GM18858 (cell line): ENCODE results near the gene PLA2G1B.

Experiments
- ATAC-seq: cut with Tn5 transposase; IDR thresholded peaks from one replicate; pipeline ENCODE4 v1.9.1; 2021; ENCODE audit not compliant: unreplicated experiment

Gene PLA2G1B

DNA sequence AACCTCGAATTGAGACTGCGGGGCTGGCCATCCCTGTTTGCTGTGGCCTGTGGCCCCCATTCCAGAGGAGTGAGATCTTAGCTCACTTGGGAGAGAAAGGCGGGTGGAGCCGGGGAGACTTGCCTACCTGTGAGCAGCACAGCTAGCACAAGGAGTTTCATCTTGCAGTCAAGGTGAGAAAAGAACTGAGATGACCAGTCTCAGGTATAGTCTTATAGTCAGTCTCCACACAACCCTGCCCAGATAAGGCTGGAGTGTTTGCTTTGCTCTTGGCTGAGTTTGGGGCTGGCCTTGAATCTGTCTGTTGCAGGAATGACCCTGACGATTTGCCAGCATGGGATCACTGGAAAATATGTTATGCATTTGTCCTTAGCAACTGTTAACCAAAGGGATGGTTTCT, at the start of gene PLA2G1B:
PLA2G1B (minus strand) TSS at position 187 of the 400 bp plus-strand sequence; CDS start at position 161, 26 bp downstream.
- ATAC-seq: no peak

GRCh38 chr12:120376934-120377572, 49.5 kb upstream of the PLA2G1B start:
- ATAC-seq: no peak

- ATAC-seq: no peak
These were observed 48.8 kb upstream of the PLA2G1B start for GRCh38 chr12:120376416-120376815.

DNA sequence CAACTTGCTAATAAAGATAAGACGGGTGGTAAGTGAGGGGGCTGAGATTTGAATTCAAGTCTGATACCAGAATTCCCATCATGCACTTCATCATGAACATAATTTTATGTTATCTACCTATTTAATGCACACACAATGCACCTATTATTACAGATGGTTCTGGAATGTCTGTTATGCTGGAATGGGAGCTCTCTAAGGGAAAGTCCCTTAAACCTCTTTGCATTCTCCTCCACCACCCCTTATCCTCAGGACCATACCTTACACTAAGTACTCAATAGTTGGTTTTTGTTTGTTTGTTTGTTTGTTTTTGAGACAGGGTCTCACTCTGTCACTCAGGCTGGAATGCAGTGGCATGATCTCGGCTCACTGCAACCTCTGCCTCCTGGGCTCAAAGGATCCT, 48.4 kb upstream of the PLA2G1B start:
- ATAC-seq: no peak

DNA sequence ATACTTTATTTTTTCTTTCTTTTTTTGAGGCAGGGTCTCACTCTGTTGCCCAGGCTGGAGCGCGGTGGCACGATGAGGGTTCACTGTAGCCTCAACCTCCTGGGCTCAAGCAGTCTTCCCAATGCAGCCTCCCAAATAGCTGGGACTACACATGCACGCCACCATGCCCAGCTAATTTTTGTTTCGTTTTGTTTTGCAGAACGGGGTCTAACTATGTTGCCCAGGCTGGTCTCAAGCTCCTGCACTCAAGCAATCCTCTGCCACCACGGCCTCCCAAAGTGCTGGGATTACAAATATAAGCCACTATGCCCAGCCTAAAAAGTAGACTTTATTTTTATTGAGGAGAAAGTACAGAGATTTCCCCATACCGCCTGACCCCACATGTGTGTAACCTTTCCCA, 46.1 kb upstream of the PLA2G1B start:
- ATAC-seq: no peak

- ATAC-seq: no peak
These were observed 43.0 kb upstream of the PLA2G1B start for GRCh38 chr12:120370343-120371243.

DNA sequence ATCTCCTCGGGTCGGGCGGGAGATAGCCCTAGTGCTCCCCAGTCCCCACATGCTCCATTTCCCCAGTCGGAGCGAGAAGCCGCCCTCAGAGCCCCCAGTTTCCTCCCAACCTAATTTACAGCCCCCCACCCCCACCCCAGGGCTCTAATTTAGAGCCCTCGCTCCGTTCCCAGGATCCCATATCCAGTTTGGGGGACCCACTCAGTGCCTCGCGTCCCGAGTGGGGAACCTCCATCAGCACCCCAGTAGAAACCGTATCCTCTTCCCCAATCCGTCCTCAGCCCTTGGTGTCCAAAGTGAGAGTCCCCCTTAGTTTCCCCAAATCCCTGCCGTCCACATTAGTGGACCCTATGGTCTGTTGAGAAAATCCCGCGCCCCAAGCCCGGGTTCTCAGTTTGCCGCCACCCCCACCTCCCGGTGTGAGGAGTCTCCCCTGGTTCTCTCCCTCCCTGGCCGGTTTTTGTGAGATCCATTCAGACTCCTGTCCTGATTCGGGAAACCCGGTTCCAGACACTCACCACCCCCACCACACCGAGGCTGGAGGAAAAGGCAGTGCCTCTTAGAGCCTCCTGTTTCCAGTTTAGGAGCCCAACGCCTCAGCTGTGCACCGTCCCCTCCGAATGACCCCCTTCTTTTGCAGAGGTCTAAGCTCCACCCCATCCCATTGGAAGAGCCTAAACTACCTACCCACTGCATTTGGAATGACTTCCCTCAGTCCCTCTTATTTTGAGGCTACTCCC, 42.2 kb upstream of the PLA2G1B start:
- no peak for ATAC-seq

- no peak for ATAC-seq
These were observed 41.4 kb upstream of the PLA2G1B start, which contains the start of gene MSI1 for GRCh38 chr12:120368789-120369602. Gene MSI1, minus strand, starts transcription at chr12:120369164. Its CDS starts 73 bp downstream, at chr12:120369091.

GRCh38 chr12:120367924-120368788, 40.6 kb upstream of the PLA2G1B start:
- ATAC-seq: no peak

DNA sequence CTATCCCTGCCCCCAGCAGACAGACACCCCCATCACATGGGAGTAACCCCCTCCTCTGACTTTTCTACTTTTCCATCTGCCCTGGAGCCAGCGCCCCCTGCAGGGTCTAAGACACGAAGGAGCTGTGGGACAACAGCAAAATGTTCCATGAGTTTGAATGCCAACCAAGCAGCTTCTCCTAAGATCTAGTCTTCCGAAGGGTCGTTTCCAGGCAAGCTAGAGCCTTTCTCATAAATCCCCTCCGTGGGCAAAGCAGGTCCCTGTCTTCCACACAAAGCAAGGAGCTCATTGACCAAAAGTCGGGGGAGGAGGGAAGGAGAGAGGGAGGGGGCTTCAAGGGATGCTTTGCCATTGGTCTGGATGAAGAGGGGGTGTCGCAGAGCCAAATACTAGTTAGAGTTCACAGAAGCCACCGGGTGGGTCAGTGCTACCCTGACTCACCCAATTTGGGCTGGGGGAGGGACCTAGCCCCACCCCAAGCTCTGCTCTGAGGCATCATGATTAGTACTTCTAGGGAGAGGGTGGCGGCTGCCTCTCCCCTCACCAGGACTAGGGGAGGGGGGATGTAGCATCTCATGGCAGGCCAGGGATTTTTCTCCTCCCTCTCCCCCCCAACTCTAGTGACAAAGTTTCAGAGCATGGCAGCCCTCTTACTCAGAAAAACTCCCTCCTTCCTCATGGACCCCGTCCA, 39.8 kb upstream of the PLA2G1B start:
- ATAC-seq: no peak

DNA sequence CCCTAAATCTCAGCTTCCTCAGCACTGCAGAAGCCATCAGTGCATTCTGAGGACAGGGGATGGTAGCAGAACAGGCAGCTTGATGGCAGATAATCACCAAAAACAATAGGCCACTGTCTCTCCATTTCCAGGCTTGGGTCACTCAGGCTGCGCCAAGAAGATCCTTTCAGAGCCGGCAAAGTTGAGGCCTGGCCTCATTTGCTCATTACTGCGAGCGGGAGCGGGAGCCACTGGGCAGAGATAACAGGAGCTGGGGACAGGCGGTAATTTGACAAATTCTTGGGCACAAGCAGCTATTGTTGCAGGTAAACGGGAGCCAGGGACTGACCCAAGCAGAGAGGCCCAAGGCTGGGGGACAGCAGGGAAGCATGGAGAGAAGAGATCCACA, 39.3 kb upstream of the PLA2G1B start:
- no peak for ATAC-seq

DNA sequence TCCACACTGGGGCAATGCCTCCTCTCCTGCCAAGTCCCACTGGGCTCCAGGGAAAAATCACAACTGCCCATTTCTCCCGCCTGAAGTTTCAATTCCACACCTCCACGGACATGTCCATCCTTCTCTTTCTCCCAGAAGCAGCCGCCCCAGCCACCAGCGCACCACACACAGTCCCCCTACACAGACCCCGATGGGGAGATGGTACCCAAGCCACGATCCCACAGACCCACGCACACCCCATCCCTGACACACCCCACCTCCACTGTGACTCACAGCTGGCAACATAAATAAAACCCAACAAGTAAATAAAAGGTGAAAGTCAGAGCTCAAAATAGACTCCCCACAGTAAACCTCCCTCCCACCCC, 38.7 kb upstream of the PLA2G1B start:
- no peak for ATAC-seq

GRCh38 chr12:120365675-120366340, 38.2 kb upstream of the PLA2G1B start:
- no peak for ATAC-seq

DNA sequence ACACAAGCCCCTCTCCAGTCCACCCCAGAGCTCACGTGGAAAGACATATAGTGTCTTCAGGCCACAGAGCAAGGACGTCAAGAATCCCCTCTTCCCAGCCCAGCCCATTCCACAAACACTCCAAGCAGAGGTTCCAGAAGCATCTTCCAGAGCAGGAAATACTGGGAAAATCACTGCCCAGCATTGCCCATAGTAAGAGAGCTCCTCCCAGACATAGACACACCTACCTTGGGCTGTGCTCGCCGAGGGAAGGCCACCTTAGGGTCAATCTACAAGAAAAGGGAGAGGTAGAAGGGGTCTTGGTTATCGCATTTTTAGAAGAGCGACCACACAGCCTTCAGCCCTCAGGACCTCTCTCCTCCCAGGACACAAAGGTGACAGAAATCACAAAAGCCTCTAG, 36.9 kb upstream of the PLA2G1B start:
- ATAC-seq: no peak

GRCh38 chr12:120363274-120363855, 35.8 kb upstream of the PLA2G1B start:
- no peak for ATAC-seq

DNA sequence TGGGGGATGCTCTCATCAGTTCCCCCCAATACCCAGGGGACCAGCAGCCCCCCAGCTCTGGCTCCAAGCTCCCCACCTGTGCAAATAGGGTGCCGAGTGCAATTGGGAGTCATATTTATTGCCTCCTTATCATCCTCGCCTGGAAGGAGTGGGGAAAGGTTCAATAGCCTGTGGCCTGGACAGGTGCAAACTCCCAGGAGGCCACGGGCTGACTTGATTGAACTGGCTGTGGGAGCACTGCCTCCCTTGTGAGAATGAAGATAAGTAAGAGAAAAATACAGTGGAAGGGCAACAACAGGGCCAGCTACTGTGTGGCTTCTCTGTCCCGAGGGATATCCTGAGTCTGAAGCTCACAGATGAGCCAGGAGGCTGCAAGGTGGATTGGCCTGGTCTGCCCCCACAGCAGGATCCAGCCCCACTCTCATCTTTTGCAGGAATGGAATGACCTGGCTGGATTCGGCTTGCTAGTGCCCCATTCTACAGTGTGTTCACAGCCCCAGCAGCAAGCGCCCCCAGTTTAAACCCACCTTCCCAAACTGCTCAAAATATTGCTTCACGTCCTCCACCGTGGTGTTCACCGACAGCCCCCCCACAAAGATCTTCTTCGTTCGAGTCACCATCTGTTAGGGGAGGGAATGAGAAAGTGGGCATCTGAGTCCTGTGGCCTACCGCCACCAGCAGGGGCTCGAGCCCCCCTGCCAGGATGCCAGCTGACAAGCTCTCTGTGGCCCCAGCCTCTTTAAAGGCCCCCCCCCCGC, 35.1 kb upstream of the PLA2G1B start:
- ATAC-seq: no peak

GRCh38 chr12:120361506-120362208, 34.1 kb upstream of the PLA2G1B start:
- no peak for ATAC-seq
